Ovary (tissue), 9 donors: ENCODE measurements around the gene SMIM41. TPM values are rescaled to one million over a fixed set of nuclear protein-coding genes. Genes with fewer than 3 reads are reported as not detected.

Source experiments
- DNase-seq, 5 donors: peaks; one replicate each; pipeline ENCODE4 v3.0.0-alpha.2; 2019 to 2020
- H3K27ac ChIP-seq, 2 donors: fragments of 200-600 bp; one replicate each; pipeline versions ENCODE4 v1.5.1 to v1.8.0; 2019 to 2022
- H3K27me3 ChIP-seq: fragments of 200-600 bp; one replicate; pipeline ENCODE4 v1.8.0; 2022
- H3K36me3 ChIP-seq: fragments of 200-600 bp; sonication (generic); one replicate; pipeline ENCODE4 v1.5.1; 2019
- H3K4me1 ChIP-seq: one replicate; pipeline ENCODE4 v1.8.1; 2013; ENCODE audit warnings: mild to moderate bottlenecking, moderate library complexity; ENCODE audit not compliant: insufficient read depth
- H3K4me3 ChIP-seq: fragments of 200-600 bp; sonication (generic); one replicate; pipeline ENCODE4 v1.5.1; 2017
- H3K9me3 ChIP-seq, 2 donors: fragments of 200-600 bp in 1 of 2; sonication (generic) in 1 of 2; one replicate each; pipeline versions ENCODE4 v1.5.1 to v1.8.1; 2013 to 2019; ENCODE audit warnings: mild to moderate bottlenecking in 1 of 2, moderate library complexity in 1 of 2
- EP300 ChIP-seq: sonication (generic); formaldehyde crosslinking; IDR thresholded peaks from one replicate; pipeline ENCODE4 v1.6.1; 2017; ENCODE audit warnings: antibody characterized with exemption
- POLR2A ChIP-seq: fragments of 450-650 bp; IDR thresholded peaks from one replicate; pipeline ENCODE4 v1.6.1; 2017; ENCODE audit warnings: antibody characterized with exemption, mild to moderate bottlenecking, moderate library complexity
- WGBS, 3 donors: extraction: QIAGEN DNeasy Blood & Tissue Kit in 1 of 3; methylation state at CpG; one replicate each; pipeline versions ENCODE4 v1.1.5 to v1.1.7; 2013 to 2017; 5-methylcytosine and 5-hydroxymethylcytosine counted together
- intact Hi-C, 4 donors: fragments of 100-400 bp; cut with DNase I; formaldehyde crosslinking; loops; one replicate each; pipeline versions ENCODE4 v1.11.0 to v1.15.1; 2022 to 2023
- polyA plus RNA-seq, 2 donors: library from polyadenylated mRNA; stranded (reverse); fragments of 200-250 nt in 1 of 2; fragments of 350-450 nt in 1 of 2; fragmentation: Illumina TruSeq in 1 of 2; extraction: RNeasy Lipid Tissue Mini Kit (QIAGEN cat#74804) in 1 of 2; gene quantifications; one replicate each; pipeline ENCODE4 v1.2.3, GENCODE V29; 2013 to 2014
- total RNA-seq, 7 donors: library from RNA; depleted of rRNA in 2 of 7; stranded (reverse); fragments of >200 nt in 2 of 7; fragmentation: NEBNext Ultra II Directional in 3 of 7; extraction: Animal tissue kit (Norgen Biotek cat#: 25700) in 3 of 7; gene quantifications; one replicate each; pipeline versions ENCODE4 v1.1.0 to v1.2.4, GENCODE V29; 2016 to 2023
- TF ChIP-seq, protein P1 (sequence below), 3 donors: fragments of 450-650 bp in 2 of 3; fragments of 200-600 bp in 1 of 3; IDR thresholded peaks; one replicate each; pipeline versions ENCODE4 v1.5.1 to v1.8.0; 2016 to 2022; ENCODE audit warnings: antibody characterized with exemption in 3 of 3, mild to moderate bottlenecking in 1 of 3
- donor health status: DM: no; HTN: no; CAD: no; lungs with moderate emphysema.
- donor health status: DM: no; HTN: no; CAD: no.
- donor health status: Bipolar disorder and iron deficiency.
- donor health status: DM: yes; HTN: yes; CAD: no.
- donor health status: DM: no; HTN: no; CAD: no.
- donor health status: DM: yes; HTN: yes; CAD: no.

The SMIM41 gene
- total and polyA plus RNA-seq, 9 donors: 0.32 to 4.5 (median 2.8) TPM

DNA sequence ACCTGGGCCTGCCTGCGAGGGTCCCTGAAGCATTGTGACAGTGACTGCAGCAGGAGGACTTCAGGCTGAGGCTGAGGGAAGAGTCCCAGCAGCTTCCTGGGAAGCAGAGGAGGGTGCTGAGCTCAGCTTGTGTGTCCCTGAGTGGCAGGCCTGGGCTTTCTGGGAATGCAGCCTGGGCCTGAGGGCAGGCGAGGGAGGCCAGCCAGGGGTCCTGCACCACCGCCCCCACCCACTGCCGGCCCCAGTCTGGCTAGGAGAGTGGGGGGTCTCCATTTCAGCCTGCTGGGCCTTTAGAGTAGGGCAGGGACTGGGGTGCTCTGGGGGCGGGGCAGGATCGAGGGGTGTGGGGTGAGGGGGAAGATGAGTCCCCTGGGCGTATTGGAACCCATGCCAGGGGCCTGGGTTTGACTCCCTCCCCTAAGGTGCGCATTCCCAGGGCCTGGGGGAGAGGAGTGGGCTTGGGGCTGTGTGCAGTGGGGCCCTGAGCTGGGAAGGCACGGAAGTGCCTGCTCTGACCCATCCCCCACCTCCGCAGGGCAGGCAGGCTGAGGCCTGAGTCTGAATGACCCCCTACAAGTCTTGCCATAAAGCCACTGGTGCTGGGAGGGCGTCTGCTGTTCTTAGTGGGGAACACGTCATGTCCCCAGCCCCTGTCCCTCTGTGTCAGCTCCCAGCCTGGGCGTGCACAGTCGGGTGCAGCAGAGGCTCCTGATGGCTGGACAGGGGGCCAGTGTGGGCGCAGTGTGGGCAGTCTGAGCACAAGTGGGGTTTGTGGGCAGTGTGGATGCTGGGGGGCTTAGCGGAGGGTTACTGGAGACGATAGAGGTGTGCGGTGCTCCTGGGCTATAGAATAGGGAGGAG, 66.0 kb downstream of the SMIM41 start:
- intact Hi-C loops: no loop called here
- no peaks in the 10 kb centered on the region for H3K9me3 ChIP-seq

DNA sequence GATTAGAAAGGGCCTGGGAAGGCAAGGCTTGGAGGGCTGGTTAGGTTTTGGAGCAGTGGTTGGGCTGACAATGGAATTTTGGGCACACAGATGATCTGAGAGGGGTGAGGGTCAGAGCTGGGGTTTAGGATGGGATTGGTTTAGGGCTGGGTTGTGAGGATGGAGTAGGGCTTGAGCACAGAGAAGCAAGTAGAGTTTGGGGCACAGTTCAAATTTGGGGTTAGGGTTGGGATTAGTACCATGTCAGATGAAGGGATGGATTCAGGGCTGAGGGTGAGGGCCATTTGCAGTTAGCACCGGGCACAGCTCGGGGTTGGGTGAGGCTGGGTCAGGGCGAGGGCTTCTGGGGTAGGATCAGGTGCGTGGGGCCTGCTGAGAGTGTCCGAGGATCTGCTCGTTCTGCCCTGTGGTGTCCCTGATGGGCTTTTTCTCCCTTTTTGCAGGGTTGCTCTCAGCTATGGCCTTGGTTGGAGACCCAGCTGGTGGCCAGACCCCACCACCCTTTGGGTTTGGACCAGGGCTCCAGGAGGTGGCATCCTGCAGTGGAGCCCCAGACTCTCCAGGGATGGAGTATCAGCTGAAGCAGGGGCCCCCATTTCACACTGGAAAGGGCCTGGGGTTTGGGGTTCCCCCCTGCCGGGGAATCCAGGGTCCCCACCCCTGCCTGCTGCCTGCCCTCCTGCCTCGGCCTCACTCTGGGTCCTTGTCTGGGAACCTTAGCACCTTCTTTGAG, 66.8 kb downstream of the SMIM41 start:
- Histone ChIP-seq H3K36me3 (no peaks in the 10 kb centered on the region), H3K4me1 (peaks cover 4% of the 10 kb centered on the region), H3K4me3 (no peak overlapping the region), H3K9me3 (no peaks in the 10 kb centered on the region), H3K27ac (peak overlapping the region in 1 of 2 donors; percentile 36), H3K27me3 (no peaks in the 10 kb centered on the region)
- no peak for TF ChIP-seq EP300
- TF ChIP-seq, protein P1, sequence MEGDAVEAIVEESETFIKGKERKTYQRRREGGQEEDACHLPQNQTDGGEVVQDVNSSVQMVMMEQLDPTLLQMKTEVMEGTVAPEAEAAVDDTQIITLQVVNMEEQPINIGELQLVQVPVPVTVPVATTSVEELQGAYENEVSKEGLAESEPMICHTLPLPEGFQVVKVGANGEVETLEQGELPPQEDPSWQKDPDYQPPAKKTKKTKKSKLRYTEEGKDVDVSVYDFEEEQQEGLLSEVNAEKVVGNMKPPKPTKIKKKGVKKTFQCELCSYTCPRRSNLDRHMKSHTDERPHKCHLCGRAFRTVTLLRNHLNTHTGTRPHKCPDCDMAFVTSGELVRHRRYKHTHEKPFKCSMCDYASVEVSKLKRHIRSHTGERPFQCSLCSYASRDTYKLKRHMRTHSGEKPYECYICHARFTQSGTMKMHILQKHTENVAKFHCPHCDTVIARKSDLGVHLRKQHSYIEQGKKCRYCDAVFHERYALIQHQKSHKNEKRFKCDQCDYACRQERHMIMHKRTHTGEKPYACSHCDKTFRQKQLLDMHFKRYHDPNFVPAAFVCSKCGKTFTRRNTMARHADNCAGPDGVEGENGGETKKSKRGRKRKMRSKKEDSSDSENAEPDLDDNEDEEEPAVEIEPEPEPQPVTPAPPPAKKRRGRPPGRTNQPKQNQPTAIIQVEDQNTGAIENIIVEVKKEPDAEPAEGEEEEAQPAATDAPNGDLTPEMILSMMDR (IDR thresholded peaks at IDR 0.05): no peak
- no peak for TF ChIP-seq POLR2A
- no peak for DNase-seq
- 94 to 95% (median 94%) methylated on average over 8 of the region's 8 CpGs for WGBS, 3 donors
- intact Hi-C loops: no loop called here

More for the DNA sequence above, 66.0 kb downstream of the SMIM41 start:
- H3K27ac ChIP-seq: no peak overlapping the region
- no peak overlapping the region for H3K4me3 ChIP-seq
- no peaks in the 10 kb centered on the region for H3K27me3 ChIP-seq
- DNase-seq: no peak
- 86 to 91% (median 91%) methylated on average over 18 of the region's 18 CpGs for WGBS, 3 donors
- TF ChIP-seq, protein P1 (IDR thresholded peaks at IDR 0.05): no peak
- TF ChIP-seq EP300 (no peak), POLR2A (no peak)
- H3K36me3 ChIP-seq: no peaks in the 10 kb centered on the region
- H3K4me1 ChIP-seq: peaks cover 4% of the 10 kb centered on the region

DNA sequence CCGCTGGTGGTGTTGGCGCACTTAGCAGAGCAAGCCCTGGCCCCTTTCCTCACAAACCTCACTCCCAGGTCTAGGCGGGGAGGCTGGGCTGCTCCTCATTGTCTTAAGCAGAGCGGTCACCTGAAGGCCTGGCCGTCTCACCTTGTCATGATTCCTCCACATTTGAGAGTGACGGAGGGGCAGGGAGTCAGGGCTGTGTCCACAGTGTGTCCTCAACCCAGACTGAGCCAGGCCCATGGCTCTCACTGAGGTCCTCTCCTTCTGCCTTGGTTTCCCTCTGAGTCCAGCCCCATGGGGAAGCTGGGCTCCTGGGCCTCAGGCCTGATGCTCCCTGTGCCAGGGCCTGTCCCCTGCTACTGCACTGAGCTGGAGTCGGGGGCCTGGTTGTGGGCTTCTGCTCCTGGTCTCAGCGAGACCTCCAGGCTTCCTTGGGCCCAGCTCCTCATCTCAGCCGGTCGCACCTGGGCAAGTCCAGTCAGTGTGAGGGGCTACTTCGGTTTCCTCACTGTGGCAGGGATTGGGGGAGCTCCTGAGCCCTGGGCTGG, 67.4 kb downstream of the SMIM41 start:
- no peak for DNase-seq
- intact Hi-C loops: no loop called here
- 92 to 99% (median 92%) methylated on average over 8 to 11 of the region's 11 CpGs for WGBS, 3 donors
- Histone ChIP-seq H3K4me1 (peaks cover 5% of the 10 kb centered on the region), H3K27me3 (no peaks in the 10 kb centered on the region), H3K4me3 (no peak overlapping the region), H3K36me3 (no peaks in the 10 kb centered on the region), H3K9me3 (no peaks in the 10 kb centered on the region), H3K27ac (peak overlapping the region in 1 of 2 donors; percentile 36)
- TF ChIP-seq EP300 (no peak), POLR2A (no peak)
- TF ChIP-seq, protein P1 (IDR thresholded peaks at IDR 0.05): no peak

DNA sequence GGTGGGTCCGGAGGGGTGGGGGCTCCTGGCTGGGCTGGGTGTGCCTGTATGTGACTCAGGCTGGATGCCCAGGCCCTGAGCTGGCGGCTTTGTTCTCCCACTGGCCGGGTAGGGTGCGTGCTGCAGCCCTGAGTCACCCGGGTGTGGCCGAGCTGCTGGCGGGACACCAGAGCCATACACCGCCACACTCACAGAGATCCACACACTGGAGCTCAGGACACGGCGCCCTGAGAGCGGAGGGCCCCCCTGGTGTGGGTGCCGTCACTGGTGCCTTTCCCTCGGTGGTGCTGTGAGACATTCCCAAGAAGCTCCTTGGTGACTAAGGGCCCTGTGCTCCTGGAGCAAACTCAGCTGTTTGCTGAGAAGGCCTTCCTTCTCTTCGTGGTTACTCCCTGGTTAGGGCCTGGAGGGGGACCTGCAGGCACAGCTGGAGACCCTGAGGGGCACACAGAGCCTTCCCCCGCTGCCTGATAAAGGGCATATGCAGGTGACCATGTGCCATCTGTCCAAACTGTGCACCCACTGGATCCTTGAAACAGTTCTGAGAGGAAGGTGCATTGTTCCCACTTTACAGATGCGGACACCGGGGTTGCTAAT, 68.0 kb downstream of the SMIM41 start:
- H3K4me1 ChIP-seq: peaks cover 7% of the 10 kb centered on the region
- peak; percentile 61 to 84 (median 78) for DNase-seq
- TF ChIP-seq POLR2A (no peak), EP300 (no peak)
- TF ChIP-seq, protein P1 (IDR thresholded peaks at IDR 0.05): no peak
- no peaks in the 10 kb centered on the region for H3K36me3 ChIP-seq
- peak overlapping the region in 1 of 2 donors; percentile 36 for H3K27ac ChIP-seq
- H3K9me3 ChIP-seq: no peaks in the 10 kb centered on the region
- no peak overlapping the region for H3K4me3 ChIP-seq
- 47 to 61% (median 51%) methylated on average over 14 to 17 of the region's 17 CpGs for WGBS, 3 donors
- intact Hi-C loops: no loop called here
- H3K27me3 ChIP-seq: no peaks in the 10 kb centered on the region
